Ovary (tissue), 10 donors: Measurements from ENCODE around the gene OLIG1. TPM values are rescaled to one million over a fixed set of nuclear protein-coding genes. Genes with fewer than 3 reads are reported as not detected.

ENCODE experiments used
- DNase-seq, 5 donors: peaks; one replicate each; pipeline ENCODE4 v3.0.0-alpha.2; 2019 to 2020
- H3K27ac ChIP-seq, 2 donors: fragments of 200-600 bp; one replicate each; pipeline versions ENCODE4 v1.5.1 to v1.8.0; 2019 to 2022
- H3K27me3 ChIP-seq: fragments of 200-600 bp; one replicate; pipeline ENCODE4 v1.8.0; 2022
- H3K36me3 ChIP-seq: fragments of 200-600 bp; sonication (generic); one replicate; pipeline ENCODE4 v1.5.1; 2019
- H3K4me1 ChIP-seq: one replicate; pipeline ENCODE4 v1.8.1; 2013; ENCODE audit warnings: mild to moderate bottlenecking, moderate library complexity; ENCODE audit not compliant: insufficient read depth
- H3K4me3 ChIP-seq: fragments of 200-600 bp; sonication (generic); one replicate; pipeline ENCODE4 v1.5.1; 2017
- H3K9me3 ChIP-seq, 2 donors: fragments of 200-600 bp in 1 of 2; sonication (generic) in 1 of 2; one replicate each; pipeline versions ENCODE4 v1.5.1 to v1.8.1; 2013 to 2019; ENCODE audit warnings: mild to moderate bottlenecking in 1 of 2, moderate library complexity in 1 of 2
- EP300 ChIP-seq: sonication (generic); formaldehyde crosslinking; IDR thresholded peaks from one replicate; pipeline ENCODE4 v1.6.1; 2017; ENCODE audit warnings: antibody characterized with exemption
- POLR2A ChIP-seq: fragments of 450-650 bp; IDR thresholded peaks from one replicate; pipeline ENCODE4 v1.6.1; 2017; ENCODE audit warnings: antibody characterized with exemption, mild to moderate bottlenecking, moderate library complexity
- WGBS, 3 donors: extraction: QIAGEN DNeasy Blood & Tissue Kit in 1 of 3; methylation state at CpG; one replicate each; pipeline versions ENCODE4 v1.1.5 to v1.1.7; 2013 to 2017; 5-methylcytosine and 5-hydroxymethylcytosine counted together
- intact Hi-C, 4 donors: fragments of 100-400 bp; cut with DNase I; formaldehyde crosslinking; loops; one replicate each; pipeline versions ENCODE4 v1.11.0 to v1.15.1; 2022 to 2023
- long read RNA-seq, 3 donors: library from polyadenylated mRNA in 2 of 3; unstranded in 2 of 3; transcript quantifications; one replicate each; pipeline ENCODE4 v2.0.0 and lab custom pipeline, GENCODE V29; 2021 to 2026
- polyA plus RNA-seq, 2 donors: library from polyadenylated mRNA; stranded (reverse); fragments of 200-250 nt in 1 of 2; fragments of 350-450 nt in 1 of 2; fragmentation: Illumina TruSeq in 1 of 2; extraction: RNeasy Lipid Tissue Mini Kit (QIAGEN cat#74804) in 1 of 2; gene quantifications; one replicate each; pipeline ENCODE4 v1.2.3, GENCODE V29; 2013 to 2014
- total RNA-seq, 7 donors: library from RNA; depleted of rRNA in 2 of 7; stranded (reverse); fragments of >200 nt in 2 of 7; fragmentation: NEBNext Ultra II Directional in 3 of 7; extraction: Animal tissue kit (Norgen Biotek cat#: 25700) in 3 of 7; gene quantifications; one replicate each; pipeline versions ENCODE4 v1.1.0 to v1.2.4, GENCODE V29; 2016 to 2023
- TF ChIP-seq, protein P1 (sequence below), 3 donors: fragments of 450-650 bp in 2 of 3; fragments of 200-600 bp in 1 of 3; IDR thresholded peaks; one replicate each; pipeline versions ENCODE4 v1.5.1 to v1.8.0; 2016 to 2022; ENCODE audit warnings: antibody characterized with exemption in 3 of 3, mild to moderate bottlenecking in 1 of 3
- donor health status: DM: no; HTN: no; CAD: no; lungs with moderate emphysema.
- donor health status: DM: no; HTN: no; CAD: no.
- donor health status: Bipolar disorder and iron deficiency.
- donor health status: DM: yes; HTN: yes; CAD: no.
- donor health status: DM: no; HTN: no; CAD: no.
- donor health status: DM: yes; HTN: yes; CAD: no.

The OLIG1 gene, protein sequence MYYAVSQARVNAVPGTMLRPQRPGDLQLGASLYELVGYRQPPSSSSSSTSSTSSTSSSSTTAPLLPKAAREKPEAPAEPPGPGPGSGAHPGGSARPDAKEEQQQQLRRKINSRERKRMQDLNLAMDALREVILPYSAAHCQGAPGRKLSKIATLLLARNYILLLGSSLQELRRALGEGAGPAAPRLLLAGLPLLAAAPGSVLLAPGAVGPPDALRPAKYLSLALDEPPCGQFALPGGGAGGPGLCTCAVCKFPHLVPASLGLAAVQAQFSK
- total RNA-seq = not detected
- not detected for polyA plus RNA-seq
- long read RNA-seq, donor 1 = 0 reads
- long read RNA-seq, donor 2, partial matches to known transcripts = 0 of 1 reads
- long read RNA-seq, donor 2, other reads (novel, unspliced or antisense) = 0 of 1 reads
- long read RNA-seq, donor 3 = 0 reads

DNA sequence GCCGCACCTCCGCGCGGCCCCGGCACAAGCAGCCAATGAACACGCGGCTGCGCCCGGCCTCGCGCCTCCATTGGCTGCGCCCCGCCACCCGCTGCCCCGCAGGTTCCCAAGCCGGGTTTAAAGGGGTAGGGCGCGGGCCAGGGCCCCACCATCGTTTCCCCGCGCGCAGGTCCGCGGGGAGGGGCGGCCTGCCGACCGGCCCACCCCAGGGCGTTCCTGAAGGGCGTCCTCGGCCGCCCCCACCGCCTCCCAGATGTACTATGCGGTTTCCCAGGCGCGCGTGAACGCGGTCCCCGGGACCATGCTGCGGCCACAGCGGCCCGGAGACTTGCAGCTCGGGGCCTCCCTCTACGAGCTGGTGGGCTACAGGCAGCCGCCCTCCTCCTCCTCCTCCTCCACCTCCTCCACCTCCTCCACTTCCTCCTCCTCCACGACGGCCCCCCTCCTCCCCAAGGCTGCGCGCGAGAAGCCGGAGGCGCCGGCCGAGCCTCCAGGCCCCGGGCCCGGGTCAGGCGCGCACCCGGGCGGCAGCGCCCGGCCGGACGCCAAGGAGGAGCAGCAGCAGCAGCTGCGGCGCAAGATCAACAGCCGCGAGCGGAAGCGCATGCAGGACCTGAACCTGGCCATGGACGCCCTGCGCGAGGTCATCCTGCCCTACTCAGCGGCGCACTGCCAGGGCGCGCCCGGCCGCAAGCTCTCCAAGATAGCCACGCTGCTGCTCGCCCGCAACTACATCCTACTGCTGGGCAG lies at the start of gene OLIG1:
OLIG1 (plus strand) TSS at position 148 of the 750 bp plus-strand sequence; CDS start at position 254, 106 bp downstream.
- peak in 1 of 5 donors; percentile 43 for DNase-seq
- Histone ChIP-seq H3K27me3 (no peaks in the 10 kb centered on the region), H3K4me1 (no peaks in the 10 kb centered on the region), H3K9me3 (peaks cover 0 to 16% of the 10 kb centered on the region in 2 donors), H3K36me3 (no peaks in the 10 kb centered on the region), H3K4me3 (no peak within 1 kb of the TSS), H3K27ac (no peak within 1 kb of the TSS)
- WGBS, 3 donors = 1% methylated on average over 50 to 82 of the region's 82 CpGs
- TF ChIP-seq POLR2A (no peak), EP300 (no peak)
- TF ChIP-seq, protein P1, sequence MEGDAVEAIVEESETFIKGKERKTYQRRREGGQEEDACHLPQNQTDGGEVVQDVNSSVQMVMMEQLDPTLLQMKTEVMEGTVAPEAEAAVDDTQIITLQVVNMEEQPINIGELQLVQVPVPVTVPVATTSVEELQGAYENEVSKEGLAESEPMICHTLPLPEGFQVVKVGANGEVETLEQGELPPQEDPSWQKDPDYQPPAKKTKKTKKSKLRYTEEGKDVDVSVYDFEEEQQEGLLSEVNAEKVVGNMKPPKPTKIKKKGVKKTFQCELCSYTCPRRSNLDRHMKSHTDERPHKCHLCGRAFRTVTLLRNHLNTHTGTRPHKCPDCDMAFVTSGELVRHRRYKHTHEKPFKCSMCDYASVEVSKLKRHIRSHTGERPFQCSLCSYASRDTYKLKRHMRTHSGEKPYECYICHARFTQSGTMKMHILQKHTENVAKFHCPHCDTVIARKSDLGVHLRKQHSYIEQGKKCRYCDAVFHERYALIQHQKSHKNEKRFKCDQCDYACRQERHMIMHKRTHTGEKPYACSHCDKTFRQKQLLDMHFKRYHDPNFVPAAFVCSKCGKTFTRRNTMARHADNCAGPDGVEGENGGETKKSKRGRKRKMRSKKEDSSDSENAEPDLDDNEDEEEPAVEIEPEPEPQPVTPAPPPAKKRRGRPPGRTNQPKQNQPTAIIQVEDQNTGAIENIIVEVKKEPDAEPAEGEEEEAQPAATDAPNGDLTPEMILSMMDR (IDR thresholded peaks at IDR 0.05) = no peak
- intact Hi-C loops = no loop called here

DNA sequence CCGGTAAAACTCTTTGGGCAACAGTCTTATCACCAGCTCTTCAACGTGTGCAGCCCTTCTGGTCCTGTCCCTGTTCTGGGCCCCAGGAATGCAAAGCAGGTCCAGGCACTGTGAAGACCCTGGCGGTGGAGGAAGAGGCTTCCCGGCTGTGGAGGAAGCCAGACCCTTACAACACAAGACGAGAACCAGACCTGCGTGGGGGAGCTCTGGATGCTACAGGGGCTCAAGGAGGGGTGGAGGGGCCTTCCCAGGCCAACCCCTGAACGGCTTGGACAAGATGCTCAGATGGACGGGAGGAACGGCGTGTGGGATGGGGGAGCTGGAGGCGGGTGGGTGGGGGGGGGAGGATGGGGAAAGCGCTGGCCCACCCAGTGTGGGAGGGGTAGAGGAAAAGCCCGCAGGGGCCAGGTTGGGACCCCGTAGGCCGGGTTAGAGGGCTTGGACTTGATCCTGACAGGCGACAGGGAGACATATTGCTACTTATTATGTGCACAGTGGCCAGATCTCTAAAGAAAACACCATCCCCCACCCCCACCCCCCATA lies 49.3 kb upstream of the OLIG1 start:
- Histone ChIP-seq H3K27ac (no peak overlapping the region), H3K4me1 (no peaks in the 10 kb centered on the region), H3K36me3 (no peaks in the 10 kb centered on the region), H3K4me3 (no peak overlapping the region), H3K27me3 (peaks cover 2% of the 10 kb centered on the region), H3K9me3 (no peaks in the 10 kb centered on the region)
- WGBS, 3 donors = 1 to 4% (median 1%) methylated on average over 16 of the region's 16 CpGs
- no peak for TF ChIP-seq EP300
- DNase-seq = no peak
- intact Hi-C loops = loop anchor here in 1 of 4 donors (5.0 kb wide), 1 partner anchor 37 kb away; no protein-coding TSS in a partner anchor

DNA sequence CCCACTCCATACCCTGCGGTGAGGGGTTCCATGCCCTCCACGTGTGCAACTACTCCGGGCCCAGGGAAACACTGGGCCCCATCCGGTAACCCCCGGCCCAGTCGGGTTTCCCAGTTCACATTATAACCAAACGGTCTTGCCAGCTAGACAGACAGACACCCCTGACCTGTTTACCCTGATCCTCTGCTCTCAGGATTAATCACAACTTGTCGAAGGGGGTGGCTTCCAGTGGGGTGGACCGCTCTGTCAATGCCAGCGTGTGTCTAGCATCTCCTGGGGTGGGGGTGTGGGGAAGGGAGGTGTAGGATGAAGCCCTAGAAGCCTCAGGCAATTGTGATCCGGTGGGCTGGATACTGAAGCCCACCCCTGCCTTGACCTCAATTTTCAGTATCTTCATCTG lies 48.8 kb upstream of the OLIG1 start:
- no peaks in the 10 kb centered on the region for H3K4me1 ChIP-seq
- no peak overlapping the region for H3K4me3 ChIP-seq
- DNase-seq = no peak
- H3K36me3 ChIP-seq = no peaks in the 10 kb centered on the region
- 12 to 14% (median 12%) methylated on average over 10 to 11 of the region's 11 CpGs for WGBS, 3 donors
- peaks cover 2% of the 10 kb centered on the region for H3K27me3 ChIP-seq
- no peak for TF ChIP-seq EP300
- TF ChIP-seq, protein P1 (IDR thresholded peaks at IDR 0.05) = no peak
- TF ChIP-seq POLR2A = no peak
- H3K9me3 ChIP-seq = no peaks in the 10 kb centered on the region
- intact Hi-C loops = loop anchor here in 1 of 4 donors (5.0 kb wide), 1 partner anchor 36 kb away; no protein-coding TSS in a partner anchor
- no peak overlapping the region for H3K27ac ChIP-seq

DNA sequence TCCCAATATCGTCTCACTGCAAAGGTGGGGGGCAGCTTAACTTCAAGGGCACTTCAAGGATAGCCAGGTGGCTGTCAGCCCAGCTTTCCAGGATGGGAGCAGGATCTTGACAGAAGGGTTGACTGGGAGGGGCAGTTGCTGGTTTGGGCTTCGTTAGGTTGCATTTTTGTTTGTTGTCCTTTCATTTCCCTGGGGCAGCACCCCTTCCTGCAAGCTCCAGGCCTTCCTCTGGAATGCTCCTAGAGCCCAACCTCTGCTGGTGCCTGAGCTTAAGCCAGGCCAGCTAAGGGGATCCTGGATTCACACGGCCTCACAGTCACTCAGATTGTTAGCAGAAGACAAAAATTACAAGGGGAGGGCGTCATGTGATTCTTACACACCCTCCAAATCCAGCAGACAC lies 48.3 kb upstream of the OLIG1 start:
- H3K27me3 ChIP-seq = peaks cover 2% of the 10 kb centered on the region
- intact Hi-C loops = loop anchor here in 1 of 4 donors (5.0 kb wide), 1 partner anchor 36 kb away; no protein-coding TSS in a partner anchor
- 11 to 18% (median 12%) methylated on average over 4 of the region's 4 CpGs for WGBS, 3 donors
- TF ChIP-seq, protein P1 (IDR thresholded peaks at IDR 0.05) = no peak
- TF ChIP-seq EP300 = no peak
- TF ChIP-seq POLR2A = no peak
- no peak overlapping the region for H3K4me3 ChIP-seq
- no peak for DNase-seq
- no peaks in the 10 kb centered on the region for H3K4me1 ChIP-seq
- no peak overlapping the region for H3K27ac ChIP-seq
- no peaks in the 10 kb centered on the region for H3K9me3 ChIP-seq
- no peaks in the 10 kb centered on the region for H3K36me3 ChIP-seq
